GM19025 (cell line): ENCODE data around the gene SLC4A8.

Source experiments
- ATAC-seq: cut with Tn5 transposase; IDR thresholded peaks from one replicate; pipeline ENCODE4 v1.9.1; 2021; ENCODE audit warnings: mild to moderate bottlenecking, low read depth, moderate library complexity; ENCODE audit not compliant: unreplicated experiment

SLC4A8 gene

GRCh38 chr12:51424662-51425539 is at the start of gene SLC4A8:
TSS of gene SLC4A8 (plus strand) at chr12:51424831. CDS start at chr12:51424988, 157 bp downstream.
- peak; percentile 81 for ATAC-seq

GRCh38 chr12:51374856-51375255 is 49.8 kb upstream of the SLC4A8 start:
- ATAC-seq = no peak

- ATAC-seq = no peak
These were observed 47.3 kb upstream of the SLC4A8 start for GRCh38 chr12:51377099-51377984.

GRCh38 chr12:51378749-51379148 is 45.9 kb upstream of the SLC4A8 start:
- no peak for ATAC-seq

- ATAC-seq = no peak
These were observed 45.1 kb upstream of the SLC4A8 start for GRCh38 chr12:51379571-51379970.

- ATAC-seq = no peak
These were observed 43.2 kb upstream of the SLC4A8 start for GRCh38 chr12:51381226-51382079.

GRCh38 chr12:51382173-51382572 is 42.5 kb upstream of the SLC4A8 start:
- no peak for ATAC-seq

GRCh38 chr12:51383269-51383905 is 41.2 kb upstream of the SLC4A8 start:
- ATAC-seq = no peak

GRCh38 chr12:51386351-51386750 is 38.3 kb upstream of the SLC4A8 start:
- no peak for ATAC-seq

GRCh38 chr12:51388069-51388799 is 36.4 kb upstream of the SLC4A8 start:
- ATAC-seq = no peak

- ATAC-seq = no peak
These were observed 35.8 kb upstream of the SLC4A8 start for GRCh38 chr12:51388846-51389245.

GRCh38 chr12:51389302-51389999 is 35.2 kb upstream of the SLC4A8 start:
- ATAC-seq = no peak

GRCh38 chr12:51390457-51390856 is 34.2 kb upstream of the SLC4A8 start:
- no peak for ATAC-seq

GRCh38 chr12:51390891-51391282 is 33.7 kb upstream of the SLC4A8 start:
- ATAC-seq = peak; percentile 1

GRCh38 chr12:51391283-51392123 is 33.1 kb upstream of the SLC4A8 start, which contains the start of gene GALNT6:
TSS of gene GALNT6 (minus strand) at chr12:51391406. CDS start at chr12:51379781, 11,625 bp downstream.
- peak; percentile 44 for ATAC-seq

GRCh38 chr12:51392556-51393237 is 31.9 kb upstream of the SLC4A8 start:
- ATAC-seq = peak; percentile 29
